Gastrocnemius medialis (tissue), 4 donors: ENCODE results near the gene SPEM1. TPM values are rescaled to one million over a fixed set of nuclear protein-coding genes. Genes with fewer than 3 reads are reported as not detected.

Experiments
- ATAC-seq, 2 donors: fragments of 150-250 bp; one replicate each; pipeline ENCODE4 v1.9.1; 2016
- DNase-seq, 2 donors: peaks; one replicate each; pipeline ENCODE4 v3.0.0-alpha.2; 2019
- H3K27ac ChIP-seq, 4 donors: fragments of 200-600 bp; sonication (generic); 1 replicate in 1 of 4; 2 replicates in 3 of 4; pipeline ENCODE4 v1.5.1; 2016 to 2018; ENCODE audit warnings: mild to moderate bottlenecking in 2 of 4, moderate library complexity in 1 of 4
- H3K27me3 ChIP-seq, 3 donors: fragments of 200-600 bp; sonication (generic) in 2 of 3; 1 replicate in 1 of 3; 2 replicates in 2 of 3; pipeline versions ENCODE4 v1.5.1 to v1.6.0; 2016 to 2019; ENCODE audit warnings: mild to moderate bottlenecking in 1 of 3, moderate library complexity in 1 of 3
- H3K36me3 ChIP-seq, 2 donors: fragments of 200-600 bp; sonication (generic) in 1 of 2; one replicate each; pipeline ENCODE4 v1.5.1; 2017 to 2018
- H3K4me1 ChIP-seq, 2 donors: fragments of 200-600 bp; sonication (generic) in 1 of 2; one replicate each; pipeline ENCODE4 v1.5.1; 2016 to 2017; ENCODE audit warnings: mild to moderate bottlenecking in 2 of 2
- H3K4me3 ChIP-seq, 4 donors: fragments of 200-600 bp; sonication (generic) in 3 of 4; 1 replicate in 1 of 4; 2 replicates in 3 of 4; pipeline ENCODE4 v1.5.1; 2016 to 2019; ENCODE audit warnings: mild to moderate bottlenecking in 2 of 4
- H3K9me3 ChIP-seq, 3 donors: fragments of 200-600 bp; sonication (generic) in 2 of 3; 1 replicate in 1 of 3; 2 replicates in 2 of 3; pipeline ENCODE4 v1.5.1; 2016 to 2019
- CTCF ChIP-seq, 5 experiments: fragments of 450-650 bp in 3 of 5; fragments of 200-600 bp in 2 of 5; sonication (generic) in 2 of 5; IDR thresholded peaks in 4 of 5; conservative IDR thresholded peaks in 1 of 5; 1 replicate in 4 of 5; 2 replicates in 1 of 5; pipeline ENCODE4 v1.5.1; 2016 to 2019; ENCODE audit warnings: antibody characterized with exemption in 5 of 5, mild to moderate bottlenecking in 3 of 5, moderate library complexity in 3 of 5
- POLR2A ChIP-seq, 2 donors: fragments of 450-650 bp; IDR thresholded peaks; one replicate each; pipeline ENCODE4 v1.6.1; 2017; ENCODE audit warnings: antibody characterized with exemption in 2 of 2, mild to moderate bottlenecking in 2 of 2, moderate library complexity in 2 of 2
- in situ Hi-C, 4 donors: fragments of 200-750 bp; cut with MboI; loops; one replicate each; pipeline versions ENCODE4 v1.15.0 to v1.8.0; 2017; ENCODE audit warnings: low sequenced_read_pairs in 4 of 4
- intact Hi-C: fragments of 100-400 bp; cut with DNase I; formaldehyde crosslinking; loops from one replicate; pipeline ENCODE4 v1.15.1; 2023; ENCODE audit warnings: low total_unique reads
- total RNA-seq, 4 donors: library from RNA; depleted of rRNA; stranded (reverse); fragments of >200 nt; gene quantifications; one replicate each; pipeline versions ENCODE4 v1.1.0 to v1.2.3, GENCODE V29; 2016

Gene SPEM1
- total RNA-seq, 4 donors from 2014 or later = not detected

GRCh38 chr17:7440113-7440833 lies 20.1 kb downstream of the SPEM1 start:
- peaks cover 0 to 4% (median 0%) of the 10 kb centered on the region in 3 donors for H3K27me3 ChIP-seq
- intact Hi-C loops = no loop called here
- DNase-seq = peak; percentile 61 to 77

GRCh38 chr17:7440834-7441195 lies 20.7 kb downstream of the SPEM1 start:
- Histone ChIP-seq H3K27me3 (peaks cover 0 to 4% (median 0%) of the 10 kb centered on the region in 3 donors), H3K4me1 (peaks cover 42 to 67% of the 10 kb centered on the region in 2 donors), H3K9me3 (no peaks in the 10 kb centered on the region), H3K36me3 (no peaks in the 10 kb centered on the region), H3K4me3 (peak overlapping the region; percentile 55 to 82 (median 62)), H3K27ac (peak overlapping the region; percentile 44 to 100 (median 88))
- DNase-seq = peak; percentile 59 to 85
- intact Hi-C loops (no loop called here), in situ Hi-C loops (loop anchor here in 2 of 4 donors (5.0 to 25.0 kb wide), 2 partner anchors 36 to 121 kb away; partner anchors contain the start of genes SENP3 (in 1 of the 2), TNFSF13 (in 1 of the 2) and ZBTB4 (in 1 of the 2))
- TF ChIP-seq CTCF (IDR thresholded peaks at IDR 0.05 in 4 of 5, conservative IDR thresholded peaks at IDR 0.05 in 1 of 5) = no peak
- TF ChIP-seq POLR2A (IDR thresholded peaks at IDR 0.05) = peak in 1 of 2 donors; percentile 31
- peak in 1 of 2 donors; percentile 11 for ATAC-seq

More at GRCh38 chr17:7440113-7440833, 20.1 kb downstream of the SPEM1 start:
- no peaks in the 10 kb centered on the region for H3K9me3 ChIP-seq
- in situ Hi-C loops = loop anchor here in 2 of 4 donors (5.0 to 25.0 kb wide), 2 partner anchors 37 to 122 kb away; partner anchors contain the start of genes SENP3 (in 1 of the 2), TNFSF13 (in 1 of the 2) and ZBTB4 (in 1 of the 2)
- H3K4me3 ChIP-seq = peak overlapping the region; percentile 55 to 82 (median 62)
- H3K4me1 ChIP-seq = peaks cover 48 to 72% of the 10 kb centered on the region in 2 donors
- peak in 1 of 2 donors; percentile 7 for ATAC-seq
- H3K36me3 ChIP-seq = no peaks in the 10 kb centered on the region
- no peak for TF ChIP-seq POLR2A (IDR thresholded peaks at IDR 0.05)
- no peak for TF ChIP-seq CTCF (IDR thresholded peaks at IDR 0.05 in 4 of 5, conservative IDR thresholded peaks at IDR 0.05 in 1 of 5)
- peak overlapping the region; percentile 44 to 100 (median 88) for H3K27ac ChIP-seq

- Histone ChIP-seq H3K36me3 (no peaks in the 10 kb centered on the region), H3K27me3 (peaks cover 0 to 4% (median 0%) of the 10 kb centered on the region in 3 donors), H3K4me3 (peak overlapping the region in 1 of 4 donors; percentile 62), H3K27ac (peak overlapping the region; percentile 44 to 100 (median 88)), H3K9me3 (no peaks in the 10 kb centered on the region), H3K4me1 (peaks cover 38 to 67% of the 10 kb centered on the region in 2 donors)
- no peak for TF ChIP-seq POLR2A (IDR thresholded peaks at IDR 0.05)
- TF ChIP-seq CTCF (IDR thresholded peaks at IDR 0.05 in 4 of 5, conservative IDR thresholded peaks at IDR 0.05 in 1 of 5) = no peak
- no peak for DNase-seq
- in situ Hi-C loops (loop anchor here in 2 of 4 donors (5.0 to 25.0 kb wide), 2 partner anchors 36 to 121 kb away; partner anchors contain the start of genes SENP3 (in 1 of the 2), TNFSF13 (in 1 of the 2) and ZBTB4 (in 1 of the 2)), intact Hi-C loops (no loop called here)
- ATAC-seq = no peak
Measured at GRCh38 chr17:7441266-7441665, 21.1 kb downstream of the SPEM1 start.

- Histone ChIP-seq H3K27ac (peak overlapping the region in 3 of 4 donors; percentile 97 to 100 (median 98)), H3K9me3 (no peaks in the 10 kb centered on the region), H3K4me3 (no peak overlapping the region), H3K27me3 (peaks cover 0 to 4% (median 0%) of the 10 kb centered on the region in 3 donors), H3K4me1 (peaks cover 32 to 67% of the 10 kb centered on the region in 2 donors), H3K36me3 (no peaks in the 10 kb centered on the region)
- in situ Hi-C loops (loop anchor here in 2 of 4 donors (5.0 to 25.0 kb wide), 2 partner anchors 35 to 120 kb away; partner anchors contain the start of genes SENP3 (in 1 of the 2), TNFSF13 (in 1 of the 2) and ZBTB4 (in 1 of the 2)), intact Hi-C loops (no loop called here)
- no peak for TF ChIP-seq POLR2A (IDR thresholded peaks at IDR 0.05)
- no peak for TF ChIP-seq CTCF (IDR thresholded peaks at IDR 0.05 in 4 of 5, conservative IDR thresholded peaks at IDR 0.05 in 1 of 5)
- ATAC-seq (no peak), DNase-seq (no peak)
Measured at GRCh38 chr17:7442142-7442541, 22.0 kb downstream of the SPEM1 start.
